NCI-H128 (cell line): ENCODE data around the gene SP2.

Experiments used
- DNase-seq: peaks from one replicate; lab custom pipeline; 2025; ENCODE audit not compliant: unreplicated experiment; lab: John Stamatoyannopoulos, UW

The SP2 gene

DNA sequence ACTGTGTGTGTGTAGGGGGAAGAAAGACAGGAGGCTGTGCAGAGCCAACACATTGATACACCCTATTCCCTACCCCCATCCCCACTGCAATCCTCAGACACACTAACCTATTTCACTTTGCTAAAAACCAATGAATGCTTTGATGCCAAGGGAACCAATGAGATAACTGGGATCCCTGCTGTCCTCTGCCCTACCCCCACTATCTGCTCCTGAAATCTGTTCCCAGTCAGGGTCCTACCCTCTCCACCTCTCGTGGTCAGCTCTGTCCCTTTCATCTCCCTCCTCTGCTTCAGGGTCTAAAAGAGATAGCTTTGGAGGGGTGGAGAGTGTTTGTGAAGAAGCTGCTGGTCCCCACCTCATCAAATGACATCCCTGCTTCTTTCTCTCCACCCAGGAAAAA lies 26.0 kb upstream of the SP2 start:
- DNase-seq = no peak

- no peak for DNase-seq
Observed at GRCh38 chr17:47871048-47871447, 25.0 kb upstream of the SP2 start.

DNA sequence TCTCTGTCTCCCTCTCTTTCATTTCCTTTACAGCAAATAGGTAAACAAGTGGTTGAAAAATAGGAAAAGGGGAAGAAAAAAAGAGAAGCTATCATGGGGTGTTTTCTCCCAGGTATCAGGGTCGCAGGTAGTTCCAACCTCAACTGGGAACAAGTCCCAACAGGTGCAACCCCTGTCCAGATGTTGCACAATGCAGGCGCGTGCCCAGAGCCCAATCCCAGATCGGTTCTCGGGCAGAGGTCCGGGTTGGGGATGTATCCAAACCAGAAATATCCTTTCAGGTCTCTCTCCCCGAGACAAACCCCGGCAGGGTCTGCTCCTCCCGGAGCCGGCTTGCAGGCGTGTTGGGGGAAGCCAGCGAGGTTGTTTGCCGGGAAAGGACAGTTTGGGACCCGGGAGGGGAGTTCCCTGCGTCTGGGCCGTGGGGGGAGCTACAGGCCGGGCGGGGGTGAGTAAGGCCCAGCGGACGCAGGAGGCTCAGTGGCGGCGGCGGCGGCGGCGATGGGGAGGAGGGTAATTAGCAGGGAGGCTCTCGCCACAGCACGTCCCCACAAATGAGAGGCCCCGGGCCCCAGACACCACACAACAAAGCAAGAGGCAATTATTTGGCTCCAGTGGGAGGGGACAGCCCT lies 23.9 kb upstream of the SP2 start:
- DNase-seq = no peak

- no peak for DNase-seq
Observed at GRCh38 chr17:47872651-47873161, 23.3 kb upstream of the SP2 start.

GRCh38 chr17:47873200-47874090 lies 22.6 kb upstream of the SP2 start:
- DNase-seq = no peak

DNA sequence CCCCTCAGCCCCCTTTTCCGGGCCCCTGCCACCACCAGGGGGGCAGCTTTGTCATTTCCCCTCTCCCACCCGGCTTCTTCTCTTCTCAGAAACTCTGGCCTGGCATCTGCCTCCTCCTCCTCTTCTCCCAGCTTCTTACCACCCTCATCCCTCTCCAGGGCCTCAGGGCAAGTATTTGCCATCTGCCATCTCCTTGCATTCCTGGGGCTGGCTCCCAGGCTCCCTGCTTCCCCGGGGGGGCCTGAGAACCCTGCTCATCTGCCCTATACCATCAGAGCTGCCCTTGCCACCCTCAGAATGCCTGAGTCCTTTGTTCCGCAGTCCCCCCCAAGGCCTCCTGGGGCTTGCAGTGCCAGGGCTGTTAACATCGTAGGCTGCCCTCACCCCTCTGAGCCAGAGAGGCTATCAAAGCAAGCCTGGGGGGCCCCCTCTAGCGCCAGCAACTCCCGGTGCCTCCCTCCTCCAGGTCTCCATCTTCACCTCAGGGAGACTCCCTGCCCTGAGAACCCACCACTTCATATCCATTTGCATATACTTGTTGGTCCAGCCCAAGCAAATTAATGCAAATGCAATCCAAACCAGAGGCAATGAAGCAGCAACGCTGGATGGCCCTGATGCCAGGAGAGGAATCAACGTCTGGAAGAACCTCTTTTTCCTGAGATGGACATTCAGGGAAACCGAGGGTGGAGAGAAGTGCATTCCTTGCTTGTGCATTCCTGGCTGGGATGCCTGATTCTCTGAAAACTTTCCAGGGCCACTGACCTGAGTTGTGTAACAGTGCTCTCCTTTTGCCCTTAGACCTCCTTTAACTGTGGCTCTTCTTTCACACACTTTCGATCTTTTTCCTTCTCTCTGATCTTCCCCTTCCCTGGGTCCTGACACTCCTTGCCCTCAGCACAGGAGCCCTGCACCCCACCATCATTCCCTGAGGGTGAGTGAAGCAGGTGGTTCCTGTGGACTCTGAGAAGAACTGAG lies 20.7 kb upstream of the SP2 start:
- no peak for DNase-seq

DNA sequence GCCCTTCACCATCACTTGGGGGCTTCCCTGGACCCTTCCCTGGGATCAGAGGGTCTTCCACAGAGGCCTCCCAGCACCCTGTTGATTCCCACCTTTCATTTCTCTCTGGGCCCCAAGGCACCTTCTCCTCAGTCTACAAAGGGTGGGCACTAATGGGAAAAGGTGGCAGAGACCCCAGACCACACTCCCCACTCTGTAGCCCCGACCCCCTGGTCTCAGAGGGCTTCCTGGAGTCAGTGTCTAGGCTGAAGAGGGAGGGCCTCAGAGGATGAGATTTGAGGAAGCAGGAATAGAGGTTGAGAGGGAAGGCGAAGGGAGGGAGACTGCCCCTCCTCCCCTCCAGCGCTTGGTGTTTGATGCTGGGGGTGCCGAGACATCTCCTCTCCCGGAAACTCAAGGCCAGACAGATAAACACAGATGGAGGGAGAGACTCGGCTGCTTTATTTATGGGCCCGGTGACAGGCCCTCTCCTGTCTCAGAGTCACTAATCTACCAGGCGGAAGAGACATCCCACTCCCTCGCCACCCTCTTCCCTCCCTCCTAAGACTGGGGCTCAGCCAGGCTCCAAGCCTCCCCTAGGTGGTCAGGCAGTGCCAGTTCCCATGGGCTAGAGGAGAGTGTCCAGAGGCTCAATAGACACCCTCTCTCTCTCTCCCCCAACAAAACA lies 18.5 kb upstream of the SP2 start:
- no peak for DNase-seq

GRCh38 chr17:47878203-47879027 lies 17.6 kb upstream of the SP2 start:
- DNase-seq = no peak

DNA sequence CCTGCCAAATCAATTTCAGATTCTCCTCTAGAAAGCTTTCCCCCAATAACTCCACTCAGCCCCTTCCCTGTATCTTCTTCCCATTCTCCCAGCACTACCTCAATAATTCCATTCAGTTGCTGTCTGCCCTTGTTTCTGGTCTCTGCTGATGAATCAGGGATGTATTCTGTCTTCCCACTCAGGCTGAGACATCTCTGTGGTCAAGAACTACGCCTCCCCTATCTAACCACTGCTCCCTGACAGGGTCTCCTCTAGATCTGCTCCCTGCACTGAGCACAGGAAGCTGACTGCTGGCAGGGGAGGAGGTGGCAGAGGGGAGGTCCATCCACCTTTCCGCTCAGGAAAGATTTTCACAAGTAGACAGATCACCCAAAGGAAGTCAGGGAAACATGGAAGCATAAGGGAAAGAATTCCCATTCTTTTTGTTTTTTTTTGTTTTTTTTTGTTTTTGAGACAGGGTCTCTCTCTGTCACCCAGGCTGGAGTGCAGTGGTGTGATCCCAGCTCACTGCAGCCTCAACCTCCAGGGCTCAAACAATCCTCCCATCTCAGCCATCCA lies 16.9 kb upstream of the SP2 start:
- DNase-seq = no peak

DNA sequence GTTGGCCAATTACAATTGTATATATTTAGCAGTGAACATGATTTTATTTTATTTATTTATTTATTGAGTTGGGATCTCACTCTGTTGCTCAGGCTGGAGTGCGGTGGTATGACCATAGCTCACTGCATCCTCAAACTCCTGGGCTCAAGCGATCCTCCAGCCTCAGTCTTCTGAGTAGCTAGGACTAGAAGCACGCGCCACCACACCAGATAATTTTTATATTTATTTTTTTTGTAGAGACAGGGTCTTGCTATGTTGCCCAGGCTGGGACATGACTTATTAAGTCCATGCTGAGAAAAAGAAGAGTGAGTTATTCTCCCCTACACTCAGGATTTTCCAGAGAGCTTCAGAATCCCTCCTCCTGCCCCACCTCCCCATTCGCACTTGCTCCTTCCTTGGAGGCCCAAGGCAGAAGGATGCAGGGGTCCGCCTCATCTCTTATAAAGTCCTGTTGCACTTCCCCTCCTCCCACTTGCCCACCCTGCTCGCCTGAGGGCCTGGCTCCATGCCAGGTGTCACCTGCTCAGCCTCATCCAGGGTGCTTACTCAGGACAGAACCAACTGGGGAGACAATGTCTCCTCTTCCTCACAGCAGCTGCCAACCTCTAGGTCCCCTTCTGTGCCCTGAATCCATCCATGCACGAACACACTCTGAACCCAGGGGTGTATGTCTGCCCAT lies 16.1 kb upstream of the SP2 start:
- DNase-seq = no peak

DNA sequence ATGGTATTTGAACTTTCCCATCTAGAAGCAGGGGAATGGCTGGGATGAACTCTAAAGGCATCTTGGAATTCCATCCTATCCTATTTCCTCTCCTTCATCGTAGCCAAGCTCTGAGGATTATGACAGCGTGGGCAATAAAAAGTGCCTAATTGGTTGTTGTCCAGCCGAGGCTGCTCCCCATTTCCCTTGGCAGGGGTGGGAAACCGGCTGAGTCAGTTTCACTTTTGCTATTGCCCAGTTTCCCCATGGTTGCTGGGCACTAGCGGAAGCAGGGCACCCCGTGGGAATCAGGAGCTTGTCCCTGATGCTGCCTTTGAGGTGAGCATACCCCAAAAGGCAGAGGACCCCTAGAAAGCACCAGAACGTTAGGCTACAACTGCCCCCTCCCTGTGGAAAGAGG lies 13.8 kb upstream of the SP2 start:
- DNase-seq = no peak

DNA sequence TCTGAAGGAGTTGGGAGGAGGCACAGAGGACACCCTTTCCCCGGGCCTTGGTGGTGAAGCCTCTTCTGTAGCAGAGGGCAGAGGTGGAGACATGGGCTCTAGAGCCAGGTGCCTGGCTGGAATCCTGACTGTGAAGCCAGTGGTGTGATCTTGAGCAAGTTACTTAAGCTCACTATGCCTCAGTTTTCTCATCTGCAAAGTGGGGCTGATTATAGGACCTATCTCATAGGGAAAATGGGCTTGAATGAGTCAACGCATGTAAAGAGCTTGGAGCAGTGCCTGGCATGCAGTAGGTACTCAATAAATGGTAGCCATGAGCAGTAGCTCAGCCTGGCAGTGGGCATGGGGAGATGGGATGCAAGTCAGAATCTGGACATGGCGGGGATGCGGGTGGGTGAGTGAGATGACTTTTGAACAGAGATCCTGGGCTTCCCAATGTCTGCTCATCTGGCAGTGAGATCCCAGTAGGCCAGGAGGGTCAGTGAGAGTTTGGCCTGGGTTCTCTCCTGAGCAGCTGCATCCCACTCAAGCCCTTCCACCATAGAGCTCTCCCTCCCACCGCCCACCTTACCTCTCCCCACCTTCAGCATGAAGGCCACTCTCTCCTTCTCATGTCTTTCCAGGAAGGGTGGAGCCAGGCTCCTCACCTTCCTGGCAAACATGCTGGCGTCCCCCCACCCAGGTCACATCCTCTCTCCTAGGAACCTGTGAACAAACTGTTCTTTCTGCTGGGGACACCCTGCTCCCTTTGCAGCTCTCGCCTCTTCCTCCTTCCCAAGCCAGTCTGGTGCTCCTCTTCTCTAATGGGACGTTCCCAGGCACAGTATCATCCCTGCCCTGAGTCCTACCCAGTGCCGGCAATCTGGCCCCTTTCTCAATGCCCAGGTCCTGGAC lies 13.1 kb upstream of the SP2 start:
- no peak for DNase-seq

DNA sequence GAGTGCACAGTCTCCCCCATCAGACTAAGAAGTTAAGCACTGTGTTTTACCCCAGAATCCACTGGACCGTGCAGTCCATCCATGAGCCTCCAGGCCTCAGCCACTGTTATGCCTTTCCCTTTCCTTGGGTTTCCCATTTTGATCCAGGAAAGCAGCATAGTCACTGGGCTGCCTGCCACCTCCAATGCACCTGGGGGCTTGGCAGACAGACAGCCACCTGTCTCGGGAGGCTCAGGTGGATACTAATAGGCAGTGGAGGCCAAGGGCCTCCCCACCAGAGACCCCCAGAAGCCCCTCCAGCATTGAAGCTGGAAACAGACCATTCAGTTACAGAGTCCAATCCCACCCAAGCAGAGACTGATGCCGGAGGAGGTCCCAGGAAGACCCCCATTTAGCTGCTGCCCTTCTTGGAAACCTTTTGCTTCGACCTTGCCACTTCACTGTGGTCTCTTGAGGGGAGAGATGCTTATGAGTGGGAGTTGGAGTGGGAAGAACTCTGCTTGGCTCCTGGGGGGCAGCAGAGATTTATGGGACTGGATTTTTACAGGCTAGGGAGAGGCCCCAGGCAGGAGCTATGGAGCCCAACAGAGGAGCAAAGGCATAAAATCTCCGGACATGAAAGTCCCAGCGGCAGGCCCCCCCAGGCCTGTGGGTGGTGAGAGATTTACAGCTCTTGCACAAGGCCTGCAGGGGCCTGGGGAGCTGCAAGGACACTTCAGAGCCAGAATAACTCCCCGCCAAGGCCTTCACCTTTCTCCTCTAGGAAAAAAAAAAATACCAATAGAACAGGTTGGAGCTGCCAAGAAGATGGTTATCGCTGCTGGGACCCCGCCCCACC lies 12.2 kb upstream of the SP2 start:
- DNase-seq = no peak

GRCh38 chr17:47884427-47884740 lies 11.7 kb upstream of the SP2 start:
- DNase-seq = no peak

GRCh38 chr17:47884905-47885730 lies 10.9 kb upstream of the SP2 start:
- DNase-seq = no peak

DNA sequence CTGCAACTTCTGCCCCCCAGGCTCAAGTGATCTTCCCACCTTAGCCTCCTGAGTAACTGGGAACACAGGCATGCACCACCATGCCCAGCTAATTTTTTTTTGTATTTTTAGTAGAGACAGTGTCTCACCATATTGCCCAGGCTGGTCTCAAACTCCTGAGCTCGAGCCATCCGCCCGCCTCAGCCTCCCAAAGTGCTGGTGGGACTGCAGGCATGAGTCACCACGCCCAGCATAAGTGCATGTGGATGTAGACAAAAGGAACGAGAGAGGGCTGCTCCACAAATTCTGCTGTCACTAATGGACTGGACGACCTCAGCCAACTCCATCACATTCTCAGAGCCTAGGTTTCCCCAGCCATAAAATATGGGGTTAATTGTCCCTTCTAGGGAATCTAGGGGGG lies 7.7 kb upstream of the SP2 start:
- DNase-seq = no peak
